Measurements from ENCODE around the gene NEDD4L. TPM values are rescaled to one million over a fixed set of nuclear protein-coding genes. Genes with fewer than 3 reads are reported as not detected.
A peak's percentile ranks its signal among the peaks of the same experiment; 100 is the strongest.

NEDD4L gene
- total RNA-seq, 1 experiment from 2014 or later: 39.1 TPM

- in situ Hi-C loops (cut with HindIII; ENCODE audit: low pct_unique_long_range_greater_than_20kb, low sequenced_read_pairs): no loop called here
Measured at GRCh38 chr18:58298251-58299134, 254.5 kb downstream of the NEDD4L start.

GRCh38 chr18:58299135-58299473 lies 255.1 kb downstream of the NEDD4L start:
- in situ Hi-C loops (cut with HindIII; ENCODE audit: low pct_unique_long_range_greater_than_20kb, low sequenced_read_pairs): no loop called here
- no peak for DNase-seq (ENCODE audit: low read depth)

More at GRCh38 chr18:58298251-58299134, 254.5 kb downstream of the NEDD4L start:
- DNase-seq (ENCODE audit: low read depth): no peak

GRCh38 chr18:58299936-58300335 lies 255.9 kb downstream of the NEDD4L start:
- DNase-seq (ENCODE audit: low read depth): no peak
- in situ Hi-C loops (cut with HindIII; ENCODE audit: low pct_unique_long_range_greater_than_20kb, low sequenced_read_pairs): no loop called here

DNA sequence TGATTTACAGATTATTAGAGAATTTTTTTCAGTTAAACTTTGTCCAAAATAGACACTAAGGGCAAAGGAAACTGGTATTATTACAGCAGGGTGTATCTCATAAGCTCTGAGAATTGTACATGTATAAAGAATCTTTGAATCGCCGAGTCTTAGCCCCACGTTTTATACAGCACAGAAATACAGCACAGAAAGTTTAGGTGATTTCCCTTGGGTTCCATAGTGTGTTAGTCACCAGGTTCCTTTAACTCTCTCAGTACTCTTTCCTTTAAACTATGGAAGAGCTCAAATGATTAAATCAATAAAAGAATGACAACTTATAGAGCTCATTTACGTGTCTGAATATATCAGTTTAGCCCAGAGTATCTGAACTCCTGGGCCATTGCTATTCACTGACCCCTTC lies 256.8 kb downstream of the NEDD4L start:
- DNase-seq (ENCODE audit: low read depth): no peak
- in situ Hi-C loops (cut with HindIII; ENCODE audit: low pct_unique_long_range_greater_than_20kb, low sequenced_read_pairs): no loop called here

GRCh38 chr18:58302811-58303210 lies 258.8 kb downstream of the NEDD4L start:
- no peak for DNase-seq (ENCODE audit: low read depth)
- in situ Hi-C loops (cut with HindIII; ENCODE audit: low pct_unique_long_range_greater_than_20kb, low sequenced_read_pairs): no loop called here

DNA sequence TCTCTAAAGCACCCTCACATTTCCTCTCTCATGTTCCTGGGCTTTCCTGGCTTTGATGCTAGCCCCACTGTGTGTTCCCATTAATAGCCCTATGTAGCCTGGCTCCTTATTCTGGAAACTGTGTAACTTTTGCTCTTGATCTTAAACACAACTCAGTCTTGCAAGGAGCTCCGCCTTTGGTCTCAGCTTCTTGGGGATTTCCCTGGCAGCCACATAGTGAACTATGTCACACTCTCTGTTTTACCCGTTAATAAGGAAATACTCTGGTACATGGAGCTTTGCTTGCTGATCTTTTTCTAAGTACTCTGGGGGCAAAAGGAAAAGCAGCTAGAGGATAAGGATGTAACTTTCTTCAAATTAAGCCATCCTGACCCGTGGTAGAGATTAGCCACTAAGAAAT lies 259.3 kb downstream of the NEDD4L start:
- in situ Hi-C loops (cut with HindIII; ENCODE audit: low pct_unique_long_range_greater_than_20kb, low sequenced_read_pairs): no loop called here
- DNase-seq (ENCODE audit: low read depth): peak; percentile 14

GRCh38 chr18:58305792-58306191 lies 261.8 kb downstream of the NEDD4L start:
- no peak for DNase-seq (ENCODE audit: low read depth)
- in situ Hi-C loops (cut with HindIII; ENCODE audit: low pct_unique_long_range_greater_than_20kb, low sequenced_read_pairs): no loop called here

GRCh38 chr18:58307441-58307840 lies 263.4 kb downstream of the NEDD4L start:
- in situ Hi-C loops (cut with HindIII; ENCODE audit: low pct_unique_long_range_greater_than_20kb, low sequenced_read_pairs): no loop called here
- no peak for DNase-seq (ENCODE audit: low read depth)

DNA sequence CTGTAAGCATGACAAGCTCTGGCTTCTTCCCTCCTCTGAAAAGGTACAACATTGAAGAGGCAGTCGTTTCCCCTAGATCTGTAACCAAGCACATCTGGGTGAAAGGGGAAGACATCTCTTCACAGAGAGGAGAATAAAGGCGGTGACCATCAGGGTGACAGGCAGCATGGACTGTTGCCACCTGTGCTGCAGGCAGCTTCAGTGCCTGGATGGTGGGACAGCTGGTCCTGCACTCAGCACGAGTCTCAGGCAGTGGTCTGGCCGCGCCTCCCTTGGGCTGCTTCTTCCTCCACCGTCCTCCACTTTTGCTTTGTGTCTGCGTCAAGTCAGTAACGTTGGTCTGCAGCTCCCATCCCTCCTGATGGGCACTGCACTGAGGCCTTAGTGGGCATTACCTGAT lies 264.4 kb downstream of the NEDD4L start:
- no peak for DNase-seq (ENCODE audit: low read depth)
- in situ Hi-C loops (cut with HindIII; ENCODE audit: low pct_unique_long_range_greater_than_20kb, low sequenced_read_pairs): no loop called here

GRCh38 chr18:58309099-58309498 lies 265.1 kb downstream of the NEDD4L start:
- in situ Hi-C loops (cut with HindIII; ENCODE audit: low pct_unique_long_range_greater_than_20kb, low sequenced_read_pairs): no loop called here
- no peak for DNase-seq (ENCODE audit: low read depth)

GRCh38 chr18:58309610-58310239 lies 265.7 kb downstream of the NEDD4L start:
- DNase-seq (ENCODE audit: low read depth): no peak

GRCh38 chr18:58310517-58310916 lies 266.5 kb downstream of the NEDD4L start:
- in situ Hi-C loops (cut with HindIII; ENCODE audit: low pct_unique_long_range_greater_than_20kb, low sequenced_read_pairs): no loop called here
- DNase-seq (ENCODE audit: low read depth): no peak

More at GRCh38 chr18:58309610-58310239, 265.7 kb downstream of the NEDD4L start:
- in situ Hi-C loops (cut with HindIII; ENCODE audit: low pct_unique_long_range_greater_than_20kb, low sequenced_read_pairs): no loop called here

DNA sequence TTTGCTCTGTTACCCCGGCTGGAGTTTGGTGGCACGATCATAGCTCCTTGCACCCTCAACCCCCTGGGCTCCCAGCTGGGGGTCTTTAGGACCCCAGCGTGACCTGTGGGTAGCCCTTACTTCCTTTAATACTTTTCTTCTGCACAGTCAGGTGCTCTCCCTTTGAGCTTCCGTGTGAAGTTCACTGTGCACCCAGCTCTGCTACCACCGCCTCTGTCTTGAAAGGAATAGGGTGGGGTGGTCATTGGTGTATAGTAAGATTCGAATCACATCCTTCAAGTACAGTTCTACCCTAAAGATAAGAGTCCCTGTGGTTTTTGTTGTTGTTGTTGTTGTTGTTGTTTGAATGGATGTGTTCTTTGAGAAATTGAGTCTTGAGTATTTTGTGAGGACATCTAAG lies 267.4 kb downstream of the NEDD4L start:
- in situ Hi-C loops (cut with HindIII; ENCODE audit: low pct_unique_long_range_greater_than_20kb, low sequenced_read_pairs): no loop called here
- no peak for DNase-seq (ENCODE audit: low read depth)

DNA sequence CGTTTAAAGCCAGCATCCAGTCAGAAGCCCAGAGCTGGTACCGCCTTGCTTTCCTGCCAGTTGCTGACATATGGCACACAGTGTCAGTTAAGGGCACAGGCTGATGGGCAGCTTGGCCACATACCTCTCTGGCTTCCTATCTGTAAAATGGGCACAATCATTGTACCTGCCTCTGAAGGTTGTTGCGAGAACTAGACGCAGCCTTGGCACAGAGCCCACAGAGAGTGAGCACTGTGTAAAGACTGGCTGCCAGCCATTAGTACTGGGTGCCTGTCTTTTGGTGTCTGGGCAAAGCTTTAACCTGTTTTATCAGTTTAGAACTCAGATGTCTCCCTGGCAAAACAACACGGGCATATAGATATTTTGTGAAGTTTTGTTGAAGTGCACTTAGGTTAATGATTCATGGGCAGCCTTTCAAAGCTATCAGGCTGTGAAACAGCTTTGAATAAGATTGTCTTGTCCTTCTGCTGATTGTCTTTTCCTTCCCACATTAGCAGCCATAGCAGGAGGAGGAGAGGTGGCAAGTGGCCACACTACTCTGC lies 269.5 kb downstream of the NEDD4L start:
- in situ Hi-C loops (cut with HindIII; ENCODE audit: low pct_unique_long_range_greater_than_20kb, low sequenced_read_pairs): no loop called here
- peak; percentile 23 for DNase-seq (ENCODE audit: low read depth)

- DNase-seq (ENCODE audit: low read depth): peak; percentile 50
- in situ Hi-C loops (cut with HindIII; ENCODE audit: low pct_unique_long_range_greater_than_20kb, low sequenced_read_pairs): no loop called here
Measured at GRCh38 chr18:58314284-58314683, 270.3 kb downstream of the NEDD4L start.

DNA sequence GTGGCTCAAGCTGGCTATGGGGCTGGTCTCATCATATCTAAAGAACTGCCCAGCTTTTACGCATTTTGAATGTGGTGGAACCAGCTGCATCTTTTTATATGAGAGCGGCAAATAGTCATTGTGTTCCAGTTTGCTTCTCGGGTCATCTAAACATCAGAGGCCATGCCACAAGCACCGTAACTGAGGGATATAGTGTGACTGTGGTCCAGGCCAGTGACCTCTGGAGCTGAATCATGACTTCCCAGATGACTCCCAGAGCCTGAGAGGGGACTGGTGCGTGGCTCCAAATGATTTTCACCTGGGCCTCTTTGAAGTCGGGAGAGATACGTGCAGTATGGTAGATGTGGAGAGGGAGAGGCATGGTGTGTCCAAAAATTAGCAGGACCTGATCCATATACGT lies 271.0 kb downstream of the NEDD4L start:
- in situ Hi-C loops (cut with HindIII; ENCODE audit: low pct_unique_long_range_greater_than_20kb, low sequenced_read_pairs): no loop called here
- DNase-seq (ENCODE audit: low read depth): peak; percentile 30

DNA sequence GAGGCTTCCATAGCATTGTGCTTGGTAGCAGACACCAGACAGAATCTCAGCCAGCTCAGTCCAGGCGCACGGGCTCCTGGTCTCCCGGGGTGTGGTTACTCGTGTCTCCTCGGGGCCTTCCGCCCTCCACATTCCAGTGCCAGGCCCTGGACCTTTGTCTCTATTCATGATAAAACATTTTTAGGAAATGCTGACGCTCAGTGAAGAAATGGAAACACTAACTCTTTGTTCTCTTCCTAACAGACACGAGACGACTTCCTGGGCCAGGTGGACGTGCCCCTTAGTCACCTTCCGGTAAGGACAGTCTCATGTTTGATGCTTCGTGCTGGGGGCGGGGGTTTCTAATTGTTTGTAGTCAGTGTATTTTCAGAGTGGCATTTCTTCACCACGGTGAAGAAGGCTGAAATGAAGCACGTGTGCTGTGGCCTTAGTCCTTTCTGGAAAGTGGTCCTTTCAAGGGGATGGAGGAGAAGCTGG lies 271.8 kb downstream of the NEDD4L start:
- no peak for DNase-seq (ENCODE audit: low read depth)
- in situ Hi-C loops (cut with HindIII; ENCODE audit: low pct_unique_long_range_greater_than_20kb, low sequenced_read_pairs): no loop called here

DNA sequence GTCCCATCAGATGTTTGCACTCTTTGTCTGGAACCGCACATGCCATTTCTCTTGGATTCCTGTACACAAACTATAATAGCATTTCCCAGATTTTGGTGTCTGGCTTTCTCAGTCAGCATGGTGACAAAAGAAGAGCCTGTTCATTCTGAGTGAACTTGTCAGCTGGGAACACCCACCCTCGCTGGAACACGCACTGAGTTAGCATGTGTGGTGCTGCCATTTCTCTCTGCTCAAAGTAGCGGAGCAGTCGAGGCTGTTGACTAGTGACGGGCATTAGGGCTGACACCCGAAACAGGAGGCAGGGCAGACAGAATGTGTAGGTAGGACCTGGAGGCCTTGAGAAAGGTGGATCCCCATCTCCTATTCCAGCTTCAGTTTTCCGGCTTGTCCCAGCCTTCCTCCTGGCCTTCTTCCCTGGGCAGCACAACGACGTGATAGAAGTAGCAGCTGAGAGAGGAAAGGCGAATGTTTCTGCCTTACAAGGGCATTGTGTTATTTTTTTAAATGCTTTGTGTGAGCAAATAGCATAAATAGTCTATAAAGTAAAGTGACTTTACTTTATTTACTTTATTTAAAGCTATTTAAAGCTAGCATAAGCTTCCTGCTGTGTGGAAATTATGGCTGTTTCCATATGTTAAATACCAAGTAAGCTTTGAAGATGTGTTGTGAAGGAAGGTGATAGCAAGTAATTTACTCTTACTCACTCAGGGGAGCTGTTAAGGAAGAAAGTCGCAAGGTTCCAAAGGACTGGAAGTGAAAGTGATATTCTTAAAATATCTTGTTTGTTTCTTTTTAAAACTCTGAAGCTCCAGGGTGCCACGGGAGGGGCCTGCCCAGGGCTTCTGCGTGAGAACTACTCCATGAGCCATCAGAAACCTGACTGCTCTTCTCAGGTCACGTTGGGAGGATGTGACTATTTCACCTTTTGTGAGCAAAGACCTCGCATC lies 272.6 kb downstream of the NEDD4L start:
- in situ Hi-C loops (cut with HindIII; ENCODE audit: low pct_unique_long_range_greater_than_20kb, low sequenced_read_pairs): no loop called here
- DNase-seq (ENCODE audit: low read depth): no peak

Measured in Caki2 (cell line).